ENCODE results near the gene AKTIP.

The AKTIP gene

GRCh38 chr16:53476867-53477266 lies 26.1 kb downstream of the AKTIP start:
- no peak for DNase-seq

GRCh38 chr16:53465606-53466280 lies 37.3 kb downstream of the AKTIP start:
- DNase-seq, result no peak

- DNase-seq, result no peak
These were observed 44.4 kb downstream of the AKTIP start for GRCh38 chr16:53458635-53459034.

DNA sequence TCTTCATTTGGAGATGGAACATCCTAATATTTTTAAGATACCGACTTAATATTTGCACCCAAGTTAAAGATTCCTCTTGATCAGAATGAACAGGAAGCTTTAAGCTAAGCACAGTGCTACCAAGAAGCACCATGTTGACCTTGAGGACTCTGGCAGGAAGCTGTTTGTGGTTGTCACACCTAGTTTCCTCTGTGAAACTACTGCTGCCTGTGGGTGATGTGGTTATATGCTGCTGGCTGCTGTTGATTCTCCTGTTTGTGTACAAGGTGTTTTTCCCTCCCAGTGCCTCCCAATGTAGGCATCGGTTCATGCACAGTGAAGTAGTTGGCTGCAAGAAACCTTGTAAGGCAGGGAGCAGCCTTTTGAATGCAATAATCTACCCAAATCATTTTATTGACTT lies 45.3 kb downstream of the AKTIP start:
- DNase-seq, result peak; percentile 83

DNA sequence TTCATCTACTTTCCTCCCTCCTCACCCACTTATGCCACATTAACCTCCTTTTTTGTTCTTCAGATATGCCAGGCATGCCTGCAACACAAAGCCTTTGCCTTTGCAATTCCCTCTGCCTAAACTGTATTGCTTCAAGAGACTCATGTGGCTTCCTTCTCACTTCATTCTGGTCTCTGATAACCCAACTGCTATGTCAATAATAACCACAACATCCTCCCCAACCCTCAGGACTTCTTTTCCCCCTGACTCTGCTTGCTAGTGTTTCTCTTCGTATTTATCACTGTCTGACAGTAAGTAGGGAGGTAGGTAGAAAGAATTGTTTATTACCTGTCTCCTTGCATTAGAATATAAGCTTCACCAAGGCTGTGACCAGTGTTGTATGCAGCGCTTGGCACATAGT lies 46.4 kb downstream of the AKTIP start:
- DNase-seq, result peak; percentile 43

- DNase-seq, result no peak
These were observed 49.1 kb downstream of the AKTIP start for GRCh38 chr16:53453928-53454327.

DNA sequence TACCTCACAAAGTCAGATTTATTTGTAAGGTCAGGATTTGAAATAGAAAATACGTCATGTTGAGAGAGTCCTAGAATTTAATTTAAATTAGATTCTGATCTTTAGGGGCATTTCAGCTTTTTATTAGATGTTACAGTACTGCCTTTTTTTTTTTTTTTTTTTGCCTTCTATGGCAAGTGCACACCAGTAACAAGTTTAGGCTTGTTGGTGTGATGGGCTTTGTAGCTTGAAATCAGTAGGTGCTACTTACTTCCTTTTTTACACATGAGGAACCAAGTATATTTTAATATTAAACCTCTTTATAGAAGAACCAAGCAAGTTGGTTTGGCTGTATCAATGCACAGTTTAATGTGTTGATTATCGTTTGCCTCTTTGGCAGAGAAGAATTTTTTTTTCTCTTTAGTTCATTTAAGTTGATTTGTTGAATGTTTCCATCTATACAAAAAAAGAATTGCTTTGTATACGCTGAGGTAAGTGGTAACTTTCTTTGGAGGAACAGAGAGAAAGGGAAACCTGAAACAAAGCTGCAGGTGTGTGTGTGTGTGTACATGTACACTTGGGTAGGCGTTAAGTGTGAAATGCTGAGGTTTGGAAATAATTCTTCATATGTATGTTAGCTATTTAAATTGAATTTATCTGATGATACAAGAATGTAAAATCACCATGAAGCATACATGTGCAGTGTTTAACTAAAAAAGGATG lies 53.0 kb downstream of the AKTIP start:
- no peak for DNase-seq

DNA sequence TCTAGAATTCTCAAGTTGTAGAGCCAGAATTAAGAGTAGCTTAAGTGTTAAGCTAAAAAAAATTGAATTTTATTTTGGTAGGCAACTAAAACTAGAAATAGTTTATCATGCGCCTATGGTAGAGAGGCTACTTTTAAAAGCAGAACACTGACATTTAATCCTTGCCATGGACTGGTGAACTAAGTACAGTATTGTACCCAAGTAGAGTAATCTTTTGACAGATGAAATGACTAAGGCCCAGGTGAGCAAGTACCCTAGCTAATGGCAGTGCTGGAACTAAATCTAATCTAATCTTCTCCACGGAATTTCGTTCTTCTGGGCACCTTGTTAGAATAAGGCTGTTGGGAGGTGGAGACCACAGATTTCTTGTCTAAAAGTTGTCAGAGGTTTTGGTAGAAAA lies 56.9 kb downstream of the AKTIP start:
- no peak for DNase-seq

DNA sequence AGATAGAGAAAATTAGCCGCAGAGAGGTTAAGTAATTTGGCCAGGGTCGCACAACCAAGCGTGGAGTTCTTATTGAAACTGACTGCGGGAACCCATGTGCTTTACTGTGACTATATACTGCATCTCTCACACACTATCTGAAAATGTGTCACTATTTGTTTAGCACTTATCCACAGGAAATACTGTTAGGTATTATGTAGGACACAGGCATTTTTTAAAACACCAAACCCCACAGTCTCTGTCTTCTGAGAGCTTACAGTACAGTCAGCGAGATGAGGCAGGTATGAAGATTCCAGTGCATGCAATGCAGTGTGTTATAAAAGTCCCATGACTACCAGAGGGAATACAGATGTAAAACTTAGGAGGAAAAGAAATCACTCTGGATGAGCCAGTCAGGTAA lies 57.5 kb downstream of the AKTIP start:
- no peak for DNase-seq

All from CD4-positive, alpha-beta T cell treated with Interleukin-15 for 1 hour (primary cell).